H1 (cell line): ENCODE results near the gene SLC47A2. TPM values are rescaled to one million over a fixed set of nuclear protein-coding genes. Genes with fewer than 3 reads are reported as not detected.

ENCODE experiments used
- GTF2F1 ChIP-seq: IDR thresholded peaks from 2 replicates; pipeline ENCODE4 v1.6.1; 2012; ENCODE audit warnings: low read depth, low read length, improper control_type of control experiment, borderline replicate concordance
- KDM1A ChIP-seq: fragments of 200-600, 300-600 bp; sonication (generic); IDR thresholded peaks from 2 replicates; pipeline ENCODE4 v1.7.1; 2016; ENCODE audit warnings: mild to moderate bottlenecking, low read length, borderline replicate concordance
- YY1 ChIP-seq: IDR thresholded peaks from 2 replicates; pipeline ENCODE4 v1.6.1; 2011; ENCODE audit warnings: low read depth, mild to moderate bottlenecking, low read length
- ZNF274 ChIP-seq: IDR thresholded peaks from 2 replicates; pipeline ENCODE4 v1.7.0; 2012; ENCODE audit warnings: low read length, borderline replicate concordance; ENCODE audit errors: extremely low read depth
- polyA plus RNA-seq, 7 experiments: library from polyadenylated mRNA; depleted of rRNA in 3 of 7; stranded (reverse) in 5 of 7; unstranded in 2 of 7; fragments of >200 nt in 5 of 7; fragments of 200-250 nt in 2 of 7; gene quantifications; 1 replicate in 5 of 7; 2 replicates in 1 of 7; 4 replicates in 1 of 7; pipeline versions ENCODE4 v1.2.1 to v1.2.3, GENCODE V29; 2011 to 2013; ENCODE audit warnings: missing spikeins in 2 of 7, mixed read lengths in 2 of 7
- total RNA-seq: library from RNA; stranded (reverse); fragmentation: NEBNext Ultra II Directional; extraction: Animal tissue kit (Norgen Biotek cat#: 25700); gene quantifications from 2 replicates; pipeline ENCODE4 v1.2.1, GENCODE V29; 2021

The SLC47A2 gene
- total and polyA plus RNA-seq, 2 of the 8 experiments (the other 6 are each of a cell fraction or from before 2014, with no cell fraction given), result not detected

GRCh38 chr17:19726631-19727376 is 10.4 kb upstream of the SLC47A2 start (continued):
- TF ChIP-seq GTF2F1 (no peak), ZNF274 (no peak), KDM1A (no peak), YY1 (no peak)
